ENCODE data around the gene MLLT3.

Gene MLLT3

GRCh38 chr9:20303066-20303465, 319.2 kb downstream of the MLLT3 start:
- no peak for DNase-seq (ENCODE audit: low spot score)

GRCh38 chr9:20302197-20302596, 320.1 kb downstream of the MLLT3 start:
- no peak for DNase-seq (ENCODE audit: low spot score)

GRCh38 chr9:20300430-20301115, 321.7 kb downstream of the MLLT3 start:
- DNase-seq (ENCODE audit: low spot score) = no peak

- no peak for DNase-seq (ENCODE audit: low spot score)
Observed at GRCh38 chr9:20297646-20298084, 324.6 kb downstream of the MLLT3 start.

GRCh38 chr9:20295555-20295954, 326.7 kb downstream of the MLLT3 start:
- DNase-seq (ENCODE audit: low spot score) = no peak

GRCh38 chr9:20294046-20294750, 328.1 kb downstream of the MLLT3 start:
- DNase-seq (ENCODE audit: low spot score) = no peak

GRCh38 chr9:20292002-20292401, 330.3 kb downstream of the MLLT3 start:
- no peak for DNase-seq (ENCODE audit: low spot score)

Measured in NAMALWA (cell line).